Activated T-helper 1 cell treated with anti-CD3 and anti-CD28 coated beads, Interleukin-12 subunit alpha, Interleukin-12 subunit beta, Interleukin-2, Interleukin-4 antibody, amounts not matched to agents 30 ng/mL and 10 ng/mL and 1 ng/mL, durations not matched to agents 14 hours and 24 hours and 36 hours (primary cell): Measurements from ENCODE around the gene SLC35E1. TPM values are rescaled to one million over a fixed set of nuclear protein-coding genes. Genes with fewer than 3 reads are reported as not detected.
A peak's percentile ranks its signal among the peaks of the same experiment; 100 is the strongest.
"Not testable (repeated sequence)": the region's sequence is repeated elsewhere in the genome, so short reads cannot be mapped to it uniquely, and the experiment has no call there.

Experiments
- DNase-seq: peaks from one replicate; pipeline ENCODE4 v3.0.0; 2021; ENCODE audit warnings: low spot score
- H3K27ac Mint-ChIP-seq: one replicate; pipeline ENCODE4 v1.8.0; 2021; ENCODE audit warnings: mild to moderate bottlenecking, mixed read lengths
- H3K27me3 Mint-ChIP-seq: one replicate; pipeline ENCODE4 v1.8.0; 2022; ENCODE audit warnings: mild to moderate bottlenecking, moderate library complexity, mixed read lengths; ENCODE audit not compliant: insufficient read depth
- H3K36me3 Mint-ChIP-seq: one replicate; pipeline ENCODE4 v1.8.0; 2021; ENCODE audit warnings: low read depth, mixed read lengths
- H3K4me1 Mint-ChIP-seq: one replicate; pipeline ENCODE4 v1.8.0; 2021; ENCODE audit warnings: low read depth, mixed read lengths
- H3K4me3 Mint-ChIP-seq: one replicate; pipeline ENCODE4 v1.8.0; 2021; ENCODE audit warnings: mild to moderate bottlenecking, moderate library complexity, mixed read lengths
- H3K9me3 Mint-ChIP-seq: one replicate; pipeline ENCODE4 v1.8.0; 2021; ENCODE audit warnings: mixed read lengths
- intact Hi-C: fragments of 100-400 bp; cut with micrococcal nuclease; formaldehyde crosslinking; loops from one replicate; pipeline ENCODE4 v1.15.1; 2024
- total RNA-seq: library from RNA; stranded (reverse); gene quantifications from 2 replicates; pipeline ENCODE4 v1.2.3, GENCODE V29; 2022

Gene SLC35E1
- total RNA-seq, 1 donor from 2014 or later: 61.7 TPM

DNA sequence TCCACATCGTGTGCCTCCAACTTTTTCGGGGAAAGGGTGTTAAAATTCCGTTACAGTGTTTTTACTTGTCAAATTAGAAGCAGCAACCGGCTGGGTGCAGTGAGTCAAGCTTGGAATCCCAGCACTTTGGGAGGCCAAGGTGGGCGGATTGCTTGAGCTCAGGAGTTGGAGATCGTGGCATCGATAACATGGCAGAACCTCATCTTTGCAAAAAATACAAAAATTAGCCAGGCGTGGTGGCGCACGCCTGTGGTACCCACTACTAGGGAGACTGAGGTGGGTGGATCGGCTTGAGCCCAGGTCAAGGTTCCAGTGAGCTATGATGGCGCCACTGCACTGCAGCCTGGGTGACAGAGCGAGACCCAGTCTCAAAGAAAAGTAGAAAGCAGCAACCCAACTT is 1.1 kb upstream of the SLC35E1 start:
- Mint-ChIP-seq H3K9me3 (no peaks in the 10 kb centered on the region), H3K4me3 (peak overlapping the region; percentile 98), H3K27ac (peak overlapping the region; percentile 97), H3K27me3 (no peaks in the 10 kb centered on the region), H3K36me3 (peaks cover 33% of the 10 kb centered on the region), H3K4me1 (peaks cover 51% of the 10 kb centered on the region)
- no peak for DNase-seq
- intact Hi-C loops: loop anchor here (2.0 to 5.0 kb wide), 2 partner anchors 22 to 101 kb away; partner anchors contain the start of gene EPS15L1

GRCh38 chr19:16571822-16572331 is 338 bp downstream of the SLC35E1 start:
- peak overlapping the region; percentile 92 for H3K4me3 Mint-ChIP-seq
- peak overlapping the region; percentile 79 for H3K27ac Mint-ChIP-seq
- no peaks in the 10 kb centered on the region for H3K27me3 Mint-ChIP-seq
- intact Hi-C loops: loop anchor here (1.0 to 5.0 kb wide), 8 partner anchors 12 to 695 kb away; partner anchors contain the start of genes BABAM1, C19orf44, CALR3 and CHERP
- no peak for DNase-seq
- H3K36me3 Mint-ChIP-seq: peaks cover 41% of the 10 kb centered on the region
- H3K4me1 Mint-ChIP-seq: peaks cover 59% of the 10 kb centered on the region
- H3K9me3 Mint-ChIP-seq: no peaks in the 10 kb centered on the region

GRCh38 chr19:16571283-16571682 is 932 bp downstream of the SLC35E1 start:
- H3K4me1 Mint-ChIP-seq: peaks cover 65% of the 10 kb centered on the region

DNA sequence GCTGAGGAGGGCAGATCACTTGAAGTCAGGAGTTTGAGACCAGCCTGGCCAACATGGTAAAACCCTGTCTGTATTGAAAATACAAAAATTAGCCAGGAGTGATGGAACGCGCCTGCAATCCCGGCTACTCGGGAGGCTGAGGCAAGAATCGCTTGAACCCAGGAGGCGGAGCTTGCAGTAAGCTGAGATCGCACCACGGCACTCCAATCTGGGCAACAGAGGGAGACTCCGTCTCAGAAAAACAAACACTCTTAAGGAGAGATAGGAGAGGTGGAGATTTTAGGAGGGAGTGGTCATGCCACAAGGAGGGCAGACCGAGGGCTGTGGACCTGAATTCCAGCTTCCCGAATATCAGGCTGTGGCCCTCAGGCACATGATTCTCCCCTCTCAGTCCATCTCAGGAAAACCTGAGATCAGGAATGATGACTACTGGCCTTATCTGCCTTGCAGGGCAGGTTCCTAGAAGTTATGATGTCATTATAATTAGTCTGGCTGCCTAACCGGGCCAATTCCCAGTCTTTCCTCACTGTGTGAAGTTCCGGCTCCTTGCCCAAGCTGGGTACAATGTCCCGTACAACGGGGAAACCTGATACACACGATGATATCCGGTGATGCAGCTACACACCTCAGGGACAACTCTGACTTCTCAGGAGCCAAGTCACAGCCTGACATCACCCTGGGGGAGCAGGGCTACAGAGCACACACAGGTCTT is 2.5 kb downstream of the SLC35E1 start:
- H3K36me3 Mint-ChIP-seq: peaks cover 44% of the 10 kb centered on the region

More at GRCh38 chr19:16571283-16571682, 932 bp downstream of the SLC35E1 start:
- H3K9me3 Mint-ChIP-seq: peaks cover 2% of the 10 kb centered on the region
- peaks cover 45% of the 10 kb centered on the region for H3K36me3 Mint-ChIP-seq
- H3K27me3 Mint-ChIP-seq: no peaks in the 10 kb centered on the region
- H3K4me3 Mint-ChIP-seq: peak overlapping the region; percentile 92
- peak overlapping the region; percentile 44 for H3K27ac Mint-ChIP-seq
- no peak for DNase-seq
- intact Hi-C loops: loop anchor here (5.0 kb wide), 1 partner anchor 99 kb away; the partner anchor contains the start of gene EPS15L1

DNA sequence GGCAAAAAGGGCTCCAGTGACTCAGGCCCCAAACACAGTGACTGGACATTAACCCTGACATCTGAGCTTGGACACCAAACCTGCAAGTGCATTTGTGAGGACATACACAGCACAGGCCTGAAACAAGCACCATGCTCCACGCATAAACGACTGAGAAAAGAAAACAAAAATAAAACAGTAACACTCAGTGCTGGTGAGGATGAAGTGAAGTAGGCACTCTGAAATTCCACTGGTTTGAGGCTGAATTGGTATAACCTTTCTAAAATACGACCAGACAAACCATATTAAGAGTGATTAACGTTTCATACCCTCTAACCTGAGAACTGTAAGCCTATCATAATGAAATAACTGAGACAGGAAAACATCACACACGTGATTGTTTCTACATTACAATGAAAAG is 5.5 kb downstream of the SLC35E1 start:
- Mint-ChIP-seq H3K27ac (peak overlapping the region; percentile 99), H3K9me3 (peaks cover 3% of the 10 kb centered on the region), H3K4me1 (peaks cover 45% of the 10 kb centered on the region), H3K4me3 (peak overlapping the region; percentile 20), H3K36me3 (peaks cover 45% of the 10 kb centered on the region), H3K27me3 (no peaks in the 10 kb centered on the region)
- intact Hi-C loops: loop anchor here (1.0 kb wide), 1 partner anchor 28 kb away; no protein-coding TSS in a partner anchor
- no peak for DNase-seq

More for the DNA sequence above, 2.5 kb downstream of the SLC35E1 start:
- Mint-ChIP-seq H3K9me3 (peaks cover 3% of the 10 kb centered on the region), H3K27me3 (no peaks in the 10 kb centered on the region), H3K4me1 (peaks cover 62% of the 10 kb centered on the region), H3K27ac (peak overlapping the region; percentile 40), H3K4me3 (peak overlapping the region; percentile 92)
- no peak for DNase-seq
- intact Hi-C loops: loop anchor here (5.0 kb wide), 1 partner anchor 97 kb away; the partner anchor contains the start of gene EPS15L1

- H3K27me3 Mint-ChIP-seq: no peaks in the 10 kb centered on the region
- H3K4me1 Mint-ChIP-seq: peaks cover 41% of the 10 kb centered on the region
- intact Hi-C loops: loop anchor here (1.0 kb wide), 1 partner anchor 28 kb away; no protein-coding TSS in a partner anchor
- peaks cover 49% of the 10 kb centered on the region for H3K36me3 Mint-ChIP-seq
- H3K4me3 Mint-ChIP-seq: peak overlapping the region; percentile 81
- peak overlapping the region; percentile 99 for H3K27ac Mint-ChIP-seq
- peak; percentile 81 for DNase-seq
- H3K9me3 Mint-ChIP-seq: peaks cover 3% of the 10 kb centered on the region
Observed at GRCh38 chr19:16566161-16566560, 6.1 kb downstream of the SLC35E1 start.

DNA sequence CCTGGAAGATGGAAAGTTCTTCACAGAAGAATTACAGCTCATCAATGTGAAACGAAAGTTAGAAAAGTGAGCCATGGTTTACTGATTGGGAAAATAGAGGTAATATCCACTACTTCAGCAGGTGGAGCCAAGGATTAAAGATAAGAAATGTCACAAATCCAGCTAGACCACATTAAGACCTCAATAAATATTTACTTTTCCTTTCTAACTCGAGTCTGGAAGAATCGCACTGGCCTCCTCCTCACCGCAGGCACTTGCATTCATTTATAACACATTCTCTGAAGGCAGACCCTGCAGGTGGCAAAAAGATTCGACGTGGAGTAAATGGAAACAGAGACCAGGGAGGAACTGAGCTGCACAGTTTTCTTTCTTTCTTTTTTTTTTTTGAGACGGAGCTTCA is 7.4 kb downstream of the SLC35E1 start:
- no peak for DNase-seq
- intact Hi-C loops: no loop called here
- Mint-ChIP-seq H3K9me3 (peaks cover 3% of the 10 kb centered on the region), H3K27ac (peak overlapping the region; percentile 55), H3K27me3 (no peaks in the 10 kb centered on the region), H3K4me1 (peaks cover 35% of the 10 kb centered on the region), H3K4me3 (no peak overlapping the region), H3K36me3 (peaks cover 51% of the 10 kb centered on the region)

GRCh38 chr19:16562608-16563025 is 9.6 kb downstream of the SLC35E1 start:
- Mint-ChIP-seq H3K9me3 (peaks cover 3% of the 10 kb centered on the region), H3K4me3 (no peak overlapping the region), H3K27ac (no peak overlapping the region), H3K4me1 (peaks cover 22% of the 10 kb centered on the region), H3K36me3 (peaks cover 48% of the 10 kb centered on the region), H3K27me3 (no peaks in the 10 kb centered on the region)
- intact Hi-C loops: no loop called here
- no peak for DNase-seq

DNA sequence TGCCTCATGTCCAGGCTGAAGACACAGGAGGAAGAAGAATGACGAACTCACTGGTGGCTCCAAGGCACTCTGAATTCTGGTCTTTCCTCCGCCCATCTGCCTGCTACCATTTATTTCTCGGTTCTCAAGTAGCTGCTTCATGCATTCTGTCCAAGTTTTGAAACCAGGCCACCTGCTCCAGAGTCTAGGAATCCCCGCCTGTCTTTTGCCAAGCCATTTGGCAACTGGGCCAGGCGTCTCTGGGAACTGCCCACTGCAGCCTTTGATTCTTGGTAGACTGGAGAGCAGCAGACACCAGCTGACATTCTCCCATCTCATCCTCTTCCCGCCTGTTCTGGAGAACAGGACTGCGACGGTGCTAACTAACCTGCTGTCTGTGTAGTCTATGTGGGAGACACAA is 10.8 kb downstream of the SLC35E1 start:
- H3K27me3 Mint-ChIP-seq: no peaks in the 10 kb centered on the region
- no peak overlapping the region for H3K4me3 Mint-ChIP-seq
- H3K4me1 Mint-ChIP-seq: peaks cover 16% of the 10 kb centered on the region
- DNase-seq: no peak
- intact Hi-C loops: no loop called here
- H3K27ac Mint-ChIP-seq: peak overlapping the region; percentile 16
- H3K9me3 Mint-ChIP-seq: peaks cover 2% of the 10 kb centered on the region
- H3K36me3 Mint-ChIP-seq: peaks cover 40% of the 10 kb centered on the region

DNA sequence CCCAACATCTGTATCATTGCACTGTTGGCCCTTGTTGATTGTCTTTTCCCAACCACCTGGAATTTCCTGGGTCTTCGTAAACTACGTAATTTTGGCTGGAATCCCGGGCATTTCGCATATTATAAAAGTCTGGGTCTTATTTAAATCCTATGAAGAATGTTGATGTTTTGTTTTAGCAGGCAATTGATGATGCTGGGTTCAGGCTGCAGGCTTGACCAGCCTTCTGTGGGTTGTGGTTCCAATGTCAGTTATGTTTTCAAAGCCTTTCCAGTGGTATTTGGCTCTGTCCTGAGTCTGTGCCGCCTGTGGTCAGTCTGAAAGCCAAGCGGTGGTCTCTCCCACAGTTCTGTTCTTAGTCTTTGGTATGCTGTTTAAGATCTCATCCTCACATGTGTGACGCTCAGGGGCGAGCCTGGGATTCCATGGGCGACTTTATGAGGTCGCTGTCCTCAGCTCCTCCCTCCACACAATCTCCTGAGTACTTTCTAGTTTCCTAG is 12.4 kb downstream of the SLC35E1 start:
- Mint-ChIP-seq H3K4me3 (no peak overlapping the region), H3K27me3 (no peaks in the 10 kb centered on the region), H3K27ac (no peak overlapping the region), H3K4me1 (peaks cover 9% of the 10 kb centered on the region), H3K9me3 (no peaks in the 10 kb centered on the region), H3K36me3 (peaks cover 38% of the 10 kb centered on the region)
- intact Hi-C loops: no loop called here
- no peak for DNase-seq

- no peak for DNase-seq
- peaks cover 29% of the 10 kb centered on the region for H3K36me3 Mint-ChIP-seq
- no peak overlapping the region for H3K4me3 Mint-ChIP-seq
Observed at GRCh38 chr19:16554776-16555175, 17.4 kb downstream of the SLC35E1 start.

GRCh38 chr19:16551902-16552301 is 20.3 kb downstream of the SLC35E1 start:
- intact Hi-C loops, H3K27ac Mint-ChIP-seq, H3K27me3 Mint-ChIP-seq, H3K4me1 Mint-ChIP-seq, DNase-seq, H3K4me3 Mint-ChIP-seq, H3K9me3 Mint-ChIP-seq: not testable (repeated sequence)
- peaks cover 22% of the 10 kb centered on the region for H3K36me3 Mint-ChIP-seq

More at GRCh38 chr19:16554776-16555175, 17.4 kb downstream of the SLC35E1 start:
- intact Hi-C loops: no loop called here
- Mint-ChIP-seq H3K4me1 (peaks cover 5% of the 10 kb centered on the region), H3K27ac (no peak overlapping the region), H3K9me3 (no peaks in the 10 kb centered on the region), H3K27me3 (no peaks in the 10 kb centered on the region)

DNA sequence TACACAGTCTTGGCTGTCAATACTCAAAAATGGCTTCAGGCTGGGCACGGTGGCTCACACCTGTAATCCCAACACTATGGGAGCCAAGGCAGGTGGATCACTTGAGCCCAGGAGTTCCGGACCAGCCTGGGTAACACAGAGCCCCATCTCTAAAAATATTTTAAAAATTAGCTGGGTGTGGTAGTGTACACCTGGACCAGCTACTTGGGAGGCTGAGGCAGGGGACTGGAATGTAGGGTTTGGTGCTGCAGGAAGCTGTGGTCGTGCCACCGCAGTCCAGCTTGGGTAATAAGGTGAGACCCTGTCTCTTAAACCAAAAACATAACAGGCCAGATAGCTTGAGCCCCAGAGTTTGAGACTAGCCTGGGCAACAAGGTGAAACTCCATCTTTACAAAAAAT is 23.3 kb downstream of the SLC35E1 start:
- no peak overlapping the region for H3K27ac Mint-ChIP-seq
- DNase-seq: no peak
- no peaks in the 10 kb centered on the region for H3K27me3 Mint-ChIP-seq
- no peak overlapping the region for H3K4me3 Mint-ChIP-seq
- peaks cover 18% of the 10 kb centered on the region for H3K36me3 Mint-ChIP-seq
- H3K9me3 Mint-ChIP-seq: no peaks in the 10 kb centered on the region
- peaks cover 16% of the 10 kb centered on the region for H3K4me1 Mint-ChIP-seq
- intact Hi-C loops: no loop called here
